ENCODE results near the gene MBD3L1.

GRCh38 chr19:8835877-8836276 is 3.7 kb downstream of the MBD3L1 start:
- TF ChIP-seq POLR2A (IDR thresholded peaks at IDR 0.05; ENCODE audit: low read depth, low read length) (no peak), POLR2AphosphoS5 (IDR thresholded peaks at IDR 0.05; ENCODE audit: low read depth, low read length) (no peak)
